ENCODE measurements around the gene NEK6. TPM values are rescaled to one million over a fixed set of nuclear protein-coding genes. Genes with fewer than 3 reads are reported as not detected.

Gene NEK6
- total and polyA plus RNA-seq, 3 experiments from 2014 or later, result 9.5 to 66.0 (median 63.0) TPM

GRCh38 chr9:124272118-124272517, 14.4 kb downstream of the NEK6 start:
- Mint-ChIP-seq H3K27me3 (no peaks in the 10 kb centered on the region), H3K36me3 (peaks cover 0 to 2% (median 0%) of the 10 kb centered on the region in 3 donors), H3K4me1 (peaks cover 14 to 31% (median 22%) of the 10 kb centered on the region in 3 donors), H3K27ac (peak overlapping the region in 1 of 8 donors; percentile 4), H3K4me3 (no peak overlapping the region), H3K9me3 (no peaks in the 10 kb centered on the region)
- Histone ChIP-seq H3K4me3 (ENCODE audit: low read length) (no peak overlapping the region), H3K36me3 (ENCODE audit: insufficient read depth, low read length) (no peaks in the 10 kb centered on the region), H3K4me1 (ENCODE audit: insufficient read depth, low read length) (no peaks in the 10 kb centered on the region), H3K9me3 (ENCODE audit: low read length) (no peaks in the 10 kb centered on the region), H3K27me3 (ENCODE audit: insufficient read depth, low read length, poor library complexity, severe bottlenecking) (no peaks in the 10 kb centered on the region), H3K27ac (ENCODE audit: low read depth, low read length) (no peak overlapping the region)
- no peak for DNase-seq
- ChIA-PET POLR2A (no interaction called here), CTCF (no interaction called here)

- no peaks in the 10 kb centered on the region for H3K4me1 ChIP-seq (ENCODE audit: insufficient read depth, low read length)
These were observed 15.2 kb downstream of the NEK6 start for GRCh38 chr9:124272979-124273378.

GRCh38 chr9:124273427-124274160, 15.8 kb downstream of the NEK6 start:
- Histone ChIP-seq H3K9me3 (ENCODE audit: low read length) (no peaks in the 10 kb centered on the region), H3K27ac (ENCODE audit: low read depth, low read length) (no peak overlapping the region), H3K27me3 (ENCODE audit: insufficient read depth, low read length, poor library complexity, severe bottlenecking) (no peaks in the 10 kb centered on the region), H3K4me1 (ENCODE audit: insufficient read depth, low read length) (no peaks in the 10 kb centered on the region), H3K4me3 (ENCODE audit: low read length) (no peak overlapping the region), H3K36me3 (ENCODE audit: insufficient read depth, low read length) (no peaks in the 10 kb centered on the region)
- DNase-seq, result no peak
- ChIA-PET CTCF (no interaction called here), POLR2A (no interaction called here)
- no peaks in the 10 kb centered on the region for H3K9me3 Mint-ChIP-seq
- H3K4me1 Mint-ChIP-seq, result peaks cover 10 to 26% (median 14%) of the 10 kb centered on the region in 3 donors
- no peaks in the 10 kb centered on the region for H3K27me3 Mint-ChIP-seq
- peak overlapping the region in 2 of 8 donors; percentile 23 to 45 for H3K27ac Mint-ChIP-seq
- H3K4me3 Mint-ChIP-seq, result no peak overlapping the region
- peaks cover 0 to 2% (median 0%) of the 10 kb centered on the region in 3 donors for H3K36me3 Mint-ChIP-seq

More at GRCh38 chr9:124272979-124273378, 15.2 kb downstream of the NEK6 start:
- Mint-ChIP-seq H3K27me3 (no peaks in the 10 kb centered on the region), H3K9me3 (no peaks in the 10 kb centered on the region), H3K4me1 (peaks cover 14 to 29% (median 16%) of the 10 kb centered on the region in 3 donors), H3K27ac (no peak overlapping the region), H3K4me3 (no peak overlapping the region), H3K36me3 (peaks cover 0 to 2% (median 0%) of the 10 kb centered on the region in 3 donors)
- DNase-seq, result no peak
- H3K9me3 ChIP-seq (ENCODE audit: low read length), result no peaks in the 10 kb centered on the region
- CTCF ChIA-PET, result no interaction called here
- no peak overlapping the region for H3K27ac ChIP-seq (ENCODE audit: low read depth, low read length)
- no peaks in the 10 kb centered on the region for H3K27me3 ChIP-seq (ENCODE audit: insufficient read depth, low read length, poor library complexity, severe bottlenecking)
- POLR2A ChIA-PET, result no interaction called here
- no peaks in the 10 kb centered on the region for H3K36me3 ChIP-seq (ENCODE audit: insufficient read depth, low read length)
- no peak overlapping the region for H3K4me3 ChIP-seq (ENCODE audit: low read length)

GRCh38 chr9:124274226-124274625, 16.5 kb downstream of the NEK6 start:
- Histone ChIP-seq H3K27me3 (ENCODE audit: insufficient read depth, low read length, poor library complexity, severe bottlenecking) (no peaks in the 10 kb centered on the region), H3K4me1 (ENCODE audit: insufficient read depth, low read length) (no peaks in the 10 kb centered on the region), H3K36me3 (ENCODE audit: insufficient read depth, low read length) (no peaks in the 10 kb centered on the region), H3K4me3 (ENCODE audit: low read length) (no peak overlapping the region), H3K27ac (ENCODE audit: low read depth, low read length) (no peak overlapping the region), H3K9me3 (ENCODE audit: low read length) (no peaks in the 10 kb centered on the region)
- no peak for DNase-seq
- H3K36me3 Mint-ChIP-seq, result no peaks in the 10 kb centered on the region
- no peaks in the 10 kb centered on the region for H3K9me3 Mint-ChIP-seq
- H3K4me3 Mint-ChIP-seq, result no peak overlapping the region
- H3K4me1 Mint-ChIP-seq, result peaks cover 8 to 22% (median 14%) of the 10 kb centered on the region in 3 donors
- peak overlapping the region in 3 of 8 donors; percentile 45 to 70 (median 68) for H3K27ac Mint-ChIP-seq
- H3K27me3 Mint-ChIP-seq, result no peaks in the 10 kb centered on the region
- POLR2A ChIA-PET, result no interaction called here
- CTCF ChIA-PET, result no interaction called here

DNA sequence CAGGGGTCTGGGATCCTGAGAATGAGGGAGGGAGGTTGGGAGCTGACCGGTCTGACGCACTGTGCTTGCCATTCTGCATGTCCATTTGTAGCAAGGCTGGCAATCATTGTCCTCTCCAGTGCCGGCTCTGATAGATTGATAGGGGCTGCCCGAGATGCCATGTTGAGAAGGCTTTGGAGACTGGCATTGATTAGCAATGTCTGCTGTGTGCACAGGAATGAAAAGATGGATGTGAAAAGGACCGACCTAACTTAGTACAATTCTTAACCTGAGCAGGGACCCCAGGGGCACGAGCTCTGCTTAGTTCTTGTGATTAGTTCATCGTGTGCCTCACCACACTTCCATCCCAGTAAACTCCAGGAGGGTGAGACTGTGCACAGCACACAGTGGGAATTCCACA, 17.0 kb downstream of the NEK6 start:
- H3K27ac Mint-ChIP-seq, result peak overlapping the region in 3 of 8 donors; percentile 22 to 73 (median 36)
- H3K4me1 Mint-ChIP-seq, result peaks cover 8 to 25% (median 14%) of the 10 kb centered on the region in 3 donors
- no peaks in the 10 kb centered on the region for H3K27me3 Mint-ChIP-seq
- no peak overlapping the region for H3K27ac ChIP-seq (ENCODE audit: low read depth, low read length)
- no peak overlapping the region for H3K4me3 ChIP-seq (ENCODE audit: low read length)
- ChIA-PET CTCF (no interaction called here), POLR2A (no interaction called here)
- no peaks in the 10 kb centered on the region for H3K4me1 ChIP-seq (ENCODE audit: insufficient read depth, low read length)
- DNase-seq, result no peak
- no peaks in the 10 kb centered on the region for H3K9me3 Mint-ChIP-seq
- no peaks in the 10 kb centered on the region for H3K27me3 ChIP-seq (ENCODE audit: insufficient read depth, low read length, poor library complexity, severe bottlenecking)
- H3K4me3 Mint-ChIP-seq, result no peak overlapping the region
- no peaks in the 10 kb centered on the region for H3K36me3 Mint-ChIP-seq
- no peaks in the 10 kb centered on the region for H3K36me3 ChIP-seq (ENCODE audit: insufficient read depth, low read length)
- H3K9me3 ChIP-seq (ENCODE audit: low read length), result no peaks in the 10 kb centered on the region

- H3K4me1 Mint-ChIP-seq, result peaks cover 8 to 31% (median 17%) of the 10 kb centered on the region in 3 donors
- H3K9me3 Mint-ChIP-seq, result no peaks in the 10 kb centered on the region
- no peak for DNase-seq
- ChIA-PET CTCF (no interaction called here), POLR2A (no interaction called here)
- H3K9me3 ChIP-seq (ENCODE audit: low read length), result no peaks in the 10 kb centered on the region
- no peaks in the 10 kb centered on the region for H3K36me3 Mint-ChIP-seq
- no peak overlapping the region for H3K4me3 ChIP-seq (ENCODE audit: low read length)
- peak overlapping the region in 2 of 8 donors; percentile 9 to 42 for H3K27ac Mint-ChIP-seq
- no peak overlapping the region for H3K4me3 Mint-ChIP-seq
- H3K27me3 Mint-ChIP-seq, result no peaks in the 10 kb centered on the region
- no peaks in the 10 kb centered on the region for H3K36me3 ChIP-seq (ENCODE audit: insufficient read depth, low read length)
- no peaks in the 10 kb centered on the region for H3K4me1 ChIP-seq (ENCODE audit: insufficient read depth, low read length)
- no peak overlapping the region for H3K27ac ChIP-seq (ENCODE audit: low read depth, low read length)
- H3K27me3 ChIP-seq (ENCODE audit: insufficient read depth, low read length, poor library complexity, severe bottlenecking), result no peaks in the 10 kb centered on the region
These were observed 19.7 kb downstream of the NEK6 start for GRCh38 chr9:124277420-124277819.

DNA sequence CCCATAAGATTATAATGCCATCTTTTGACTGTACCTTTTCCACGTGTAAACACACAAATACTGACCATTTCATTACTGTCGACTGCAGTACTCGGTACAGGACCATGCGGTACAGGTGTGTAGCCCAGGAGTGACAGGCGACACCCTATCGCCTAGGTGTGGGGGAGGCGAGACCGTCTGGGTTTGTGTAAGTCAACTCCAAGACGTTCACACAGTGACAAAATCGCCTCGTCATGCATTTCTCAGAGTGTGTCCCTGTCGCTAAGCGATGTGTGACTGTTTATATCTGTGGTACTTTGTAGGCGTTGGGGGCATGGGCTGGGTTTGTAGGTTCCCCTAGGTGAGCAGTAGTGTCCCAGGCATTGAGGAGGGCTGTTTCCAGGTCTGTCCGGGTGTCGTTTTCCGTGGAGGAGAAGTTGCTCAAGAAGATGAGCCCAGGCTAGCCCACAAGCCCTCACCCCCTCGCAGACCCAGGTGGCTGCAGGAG, 20.3 kb downstream of the NEK6 start:
- Mint-ChIP-seq H3K9me3 (no peaks in the 10 kb centered on the region), H3K27me3 (no peaks in the 10 kb centered on the region), H3K36me3 (no peaks in the 10 kb centered on the region), H3K27ac (peak overlapping the region in 1 of 8 donors; percentile 47), H3K4me1 (peaks cover 8 to 31% (median 17%) of the 10 kb centered on the region in 3 donors), H3K4me3 (no peak overlapping the region)
- H3K4me3 ChIP-seq (ENCODE audit: low read length), result no peak overlapping the region
- ChIA-PET CTCF (no interaction called here), POLR2A (no interaction called here)
- H3K27me3 ChIP-seq (ENCODE audit: insufficient read depth, low read length, poor library complexity, severe bottlenecking), result no peaks in the 10 kb centered on the region
- H3K36me3 ChIP-seq (ENCODE audit: insufficient read depth, low read length), result no peaks in the 10 kb centered on the region
- no peaks in the 10 kb centered on the region for H3K4me1 ChIP-seq (ENCODE audit: insufficient read depth, low read length)
- no peaks in the 10 kb centered on the region for H3K9me3 ChIP-seq (ENCODE audit: low read length)
- no peak overlapping the region for H3K27ac ChIP-seq (ENCODE audit: low read depth, low read length)
- DNase-seq, result no peak

- no peaks in the 10 kb centered on the region for H3K9me3 ChIP-seq (ENCODE audit: low read length)
- Mint-ChIP-seq H3K27ac (peak overlapping the region in 1 of 8 donors; percentile 29), H3K9me3 (no peaks in the 10 kb centered on the region), H3K27me3 (no peaks in the 10 kb centered on the region), H3K36me3 (no peaks in the 10 kb centered on the region), H3K4me1 (peaks cover 6 to 30% (median 17%) of the 10 kb centered on the region in 3 donors), H3K4me3 (no peak overlapping the region)
- no peak overlapping the region for H3K4me3 ChIP-seq (ENCODE audit: low read length)
- no peak for DNase-seq
- CTCF ChIA-PET, result no interaction called here
- H3K36me3 ChIP-seq (ENCODE audit: insufficient read depth, low read length), result no peaks in the 10 kb centered on the region
- POLR2A ChIA-PET, result no interaction called here
- no peaks in the 10 kb centered on the region for H3K27me3 ChIP-seq (ENCODE audit: insufficient read depth, low read length, poor library complexity, severe bottlenecking)
- H3K27ac ChIP-seq (ENCODE audit: low read depth, low read length), result no peak overlapping the region
- no peaks in the 10 kb centered on the region for H3K4me1 ChIP-seq (ENCODE audit: insufficient read depth, low read length)
These were observed 21.9 kb downstream of the NEK6 start for GRCh38 chr9:124279531-124280175.
